Measurements from ENCODE around the gene MMP21. TPM values are rescaled to one million over a fixed set of nuclear protein-coding genes. Genes with fewer than 3 reads are reported as not detected.
A peak's percentile ranks its signal among the peaks of the same experiment; 100 is the strongest.

MMP21 gene
- polyA plus RNA-seq (2013, experiment 1 of 4), result not detected
- polyA plus RNA-seq (2013, experiment 2 of 4), result not detected
- polyA plus RNA-seq (2013, experiment 3 of 4), result not detected
- not detected for polyA plus RNA-seq (2013, experiment 4 of 4)

- Histone ChIP-seq H3K36me3 (ENCODE audit: control insufficient read depth, insufficient read depth, low read length) (no peaks in the 10 kb centered on the region), H3K4me3 (ENCODE audit: insufficient read depth, low read depth, low read length) (no peak within 1 kb of the TSS), H3K27me3 (ENCODE audit: control insufficient read depth, insufficient read depth, low read length, poor library complexity, severe bottlenecking) (no peaks in the 10 kb centered on the region), H3K9me3 (ENCODE audit: control insufficient read depth, low read length) (no peaks in the 10 kb centered on the region), H3K27ac (ENCODE audit: insufficient read depth, low read depth, low read length, poor library complexity, severe bottlenecking) (no peak within 1 kb of the TSS), H3K4me1 (ENCODE audit: control insufficient read depth, insufficient read depth, low read length) (no peaks in the 10 kb centered on the region)
- WGBS, 2 experiments, result 94 to 95% methylated on average over 26 of the region's 26 CpGs
Measured at GRCh38 chr10:125775491-125776106, at the start of gene MMP21. Gene MMP21 (minus strand): TSS chr10:125775821. CDS start chr10:125775821, 0 bp downstream.

DNA sequence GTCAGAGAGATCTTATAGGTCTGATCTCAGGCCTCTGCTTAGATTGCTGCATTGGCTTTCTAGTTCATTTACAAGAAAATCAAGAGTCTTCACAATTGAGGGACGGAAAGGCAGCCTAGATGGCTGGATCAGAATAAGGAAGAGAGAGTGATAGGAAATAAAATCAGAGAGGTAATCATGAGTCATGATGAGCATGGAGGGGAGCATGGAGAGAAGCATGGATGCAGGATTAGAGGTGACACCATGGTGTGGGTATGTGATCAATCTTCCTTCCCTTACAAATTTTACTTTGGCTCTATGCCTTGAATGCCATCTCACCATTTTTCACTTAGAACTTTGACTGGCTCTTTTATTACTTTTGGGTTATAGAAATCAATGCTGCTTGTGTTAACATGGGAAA is 49.1 kb upstream of the MMP21 start:
- Histone ChIP-seq H3K4me1 (ENCODE audit: control insufficient read depth, insufficient read depth, low read length) (peaks cover 11% of the 10 kb centered on the region), H3K9me3 (ENCODE audit: control insufficient read depth, low read length) (no peaks in the 10 kb centered on the region), H3K27me3 (ENCODE audit: control insufficient read depth, insufficient read depth, low read length, poor library complexity, severe bottlenecking) (no peaks in the 10 kb centered on the region), H3K27ac (ENCODE audit: insufficient read depth, low read depth, low read length, poor library complexity, severe bottlenecking) (no peak overlapping the region), H3K4me3 (ENCODE audit: insufficient read depth, low read depth, low read length) (peak overlapping the region; percentile 98), H3K36me3 (ENCODE audit: control insufficient read depth, insufficient read depth, low read length) (peaks cover 25% of the 10 kb centered on the region)
- WGBS, 2 experiments, result 85 to 87% methylated on average over 1 of the region's 1 CpG

GRCh38 chr10:125823663-125824251 is 48.1 kb upstream of the MMP21 start:
- Histone ChIP-seq H3K36me3 (ENCODE audit: control insufficient read depth, insufficient read depth, low read length) (peaks cover 16% of the 10 kb centered on the region), H3K4me3 (ENCODE audit: insufficient read depth, low read depth, low read length) (peak overlapping the region; percentile 98), H3K4me1 (ENCODE audit: control insufficient read depth, insufficient read depth, low read length) (peaks cover 11% of the 10 kb centered on the region), H3K9me3 (ENCODE audit: control insufficient read depth, low read length) (no peaks in the 10 kb centered on the region), H3K27ac (ENCODE audit: insufficient read depth, low read depth, low read length, poor library complexity, severe bottlenecking) (peak overlapping the region; percentile 99), H3K27me3 (ENCODE audit: control insufficient read depth, insufficient read depth, low read length, poor library complexity, severe bottlenecking) (no peaks in the 10 kb centered on the region)
- WGBS, 2 experiments, result 0 to 1% methylated on average over 20 of the region's 20 CpGs

DNA sequence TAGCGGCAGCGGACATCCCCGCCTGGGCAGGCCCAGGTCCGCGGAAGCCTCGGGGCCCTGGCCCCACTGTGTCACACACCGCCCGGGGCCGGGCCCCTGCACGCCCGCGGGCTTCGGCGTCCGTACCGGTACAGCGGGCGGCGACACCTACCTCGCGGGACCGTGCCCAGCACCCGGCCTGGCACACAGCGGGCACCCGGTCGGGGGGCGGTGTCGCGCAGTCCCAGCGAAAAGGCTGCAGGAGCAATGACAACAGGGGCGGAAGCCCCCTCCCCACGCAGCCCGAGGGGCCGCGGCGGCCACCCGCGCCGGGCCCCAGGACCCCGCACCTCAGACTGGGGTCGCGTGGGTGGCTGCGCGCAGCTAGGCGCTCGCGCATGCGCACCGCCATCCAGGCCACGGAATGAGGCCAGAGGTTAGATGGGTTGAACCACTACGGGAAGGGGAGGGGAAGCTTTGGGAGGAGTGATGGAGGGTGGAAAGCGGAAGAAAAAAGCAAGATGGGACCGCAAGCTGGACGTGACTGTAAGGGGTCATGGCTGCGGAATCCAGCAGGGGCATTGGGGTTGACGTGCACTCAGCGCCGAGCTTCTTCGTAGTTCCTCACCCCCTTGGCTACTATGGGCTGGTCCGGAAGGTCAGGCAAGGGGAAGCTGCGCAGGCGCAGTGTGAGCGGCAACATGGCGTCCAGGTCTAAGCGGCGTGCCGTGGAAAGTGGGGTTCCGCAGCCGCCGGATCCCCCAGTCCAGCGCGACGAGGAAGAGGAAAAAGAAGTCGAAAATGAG is 47.4 kb upstream of the MMP21 start, which contains the start of the genes BCCIP and UROS:
TSS of gene BCCIP (plus strand) at position 669 of the 785 bp plus-strand sequence. CDS start at position 681, 12 bp downstream.
TSS of gene UROS (minus strand) at position 381 of the 785 bp plus-strand sequence. CDS start 6,759 bp downstream, outside the sequence.
- peak within 1 kb of the TSS; percentile 99 for H3K27ac ChIP-seq (ENCODE audit: insufficient read depth, low read depth, low read length, poor library complexity, severe bottlenecking)
- WGBS, 2 experiments, result 0% methylated on average over 74 of the region's 74 CpGs
- no peaks in the 10 kb centered on the region for H3K9me3 ChIP-seq (ENCODE audit: control insufficient read depth, low read length)
- H3K36me3 ChIP-seq (ENCODE audit: control insufficient read depth, insufficient read depth, low read length), result peaks cover 9% of the 10 kb centered on the region
- peak within 1 kb of the TSS; percentile 98 for H3K4me3 ChIP-seq (ENCODE audit: insufficient read depth, low read depth, low read length)
- peaks cover 11% of the 10 kb centered on the region for H3K4me1 ChIP-seq (ENCODE audit: control insufficient read depth, insufficient read depth, low read length)
- H3K27me3 ChIP-seq (ENCODE audit: control insufficient read depth, insufficient read depth, low read length, poor library complexity, severe bottlenecking), result no peaks in the 10 kb centered on the region

- peaks cover 1% of the 10 kb centered on the region for H3K36me3 ChIP-seq (ENCODE audit: control insufficient read depth, insufficient read depth, low read length)
- no peaks in the 10 kb centered on the region for H3K9me3 ChIP-seq (ENCODE audit: control insufficient read depth, low read length)
- 81 to 83% methylated on average over 1 of the region's 1 CpG for WGBS, 2 experiments
- no peak overlapping the region for H3K4me3 ChIP-seq (ENCODE audit: insufficient read depth, low read depth, low read length)
- peaks cover 11% of the 10 kb centered on the region for H3K4me1 ChIP-seq (ENCODE audit: control insufficient read depth, insufficient read depth, low read length)
- no peaks in the 10 kb centered on the region for H3K27me3 ChIP-seq (ENCODE audit: control insufficient read depth, insufficient read depth, low read length, poor library complexity, severe bottlenecking)
- no peak overlapping the region for H3K27ac ChIP-seq (ENCODE audit: insufficient read depth, low read depth, low read length, poor library complexity, severe bottlenecking)
Measured at GRCh38 chr10:125820701-125821100, 45.1 kb upstream of the MMP21 start.

DNA sequence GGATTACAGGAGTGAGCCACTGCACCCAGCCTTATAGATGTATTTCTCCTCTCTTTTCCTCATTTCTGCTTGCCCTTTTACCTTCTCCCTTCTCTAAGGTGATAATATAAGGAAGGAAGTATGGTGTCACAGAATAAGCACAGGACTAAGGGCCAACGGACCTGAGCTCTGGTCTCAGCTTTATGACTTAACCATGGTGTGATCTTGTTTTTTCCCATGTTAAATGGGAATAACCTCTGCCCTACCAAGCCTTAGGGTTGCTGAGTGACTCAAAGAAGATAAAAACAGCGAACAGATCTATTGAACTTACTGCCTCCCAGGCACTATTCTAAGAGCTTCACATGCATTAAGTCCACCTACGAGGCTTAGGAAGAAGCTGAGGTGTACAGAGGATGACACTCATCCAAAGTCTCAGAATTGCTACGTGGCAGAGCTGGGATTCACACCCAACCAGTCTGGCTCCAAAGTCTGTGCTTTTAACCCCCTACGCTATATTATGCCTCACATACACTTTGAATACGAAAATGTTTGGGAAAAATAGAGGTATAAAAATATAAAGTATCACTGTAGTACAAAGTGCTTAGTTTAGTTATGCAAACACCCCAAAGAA is 41.8 kb upstream of the MMP21 start:
- H3K4me1 ChIP-seq (ENCODE audit: control insufficient read depth, insufficient read depth, low read length), result peaks cover 4% of the 10 kb centered on the region
- H3K27me3 ChIP-seq (ENCODE audit: control insufficient read depth, insufficient read depth, low read length, poor library complexity, severe bottlenecking), result no peaks in the 10 kb centered on the region
- no peaks in the 10 kb centered on the region for H3K9me3 ChIP-seq (ENCODE audit: control insufficient read depth, low read length)
- H3K27ac ChIP-seq (ENCODE audit: insufficient read depth, low read depth, low read length, poor library complexity, severe bottlenecking), result no peak overlapping the region
- 93 to 96% methylated on average over 4 to 5 of the region's 6 CpGs for WGBS, 2 experiments
- peaks cover 9% of the 10 kb centered on the region for H3K36me3 ChIP-seq (ENCODE audit: control insufficient read depth, insufficient read depth, low read length)
- H3K4me3 ChIP-seq (ENCODE audit: insufficient read depth, low read depth, low read length), result no peak overlapping the region

- Histone ChIP-seq H3K27me3 (ENCODE audit: control insufficient read depth, insufficient read depth, low read length, poor library complexity, severe bottlenecking) (no peaks in the 10 kb centered on the region), H3K9me3 (ENCODE audit: control insufficient read depth, low read length) (no peaks in the 10 kb centered on the region), H3K36me3 (ENCODE audit: control insufficient read depth, insufficient read depth, low read length) (peaks cover 9% of the 10 kb centered on the region), H3K4me3 (ENCODE audit: insufficient read depth, low read depth, low read length) (no peak overlapping the region), H3K4me1 (ENCODE audit: control insufficient read depth, insufficient read depth, low read length) (no peaks in the 10 kb centered on the region), H3K27ac (ENCODE audit: insufficient read depth, low read depth, low read length, poor library complexity, severe bottlenecking) (no peak overlapping the region)
- WGBS, 2 experiments, result 95 to 98% methylated on average over 4 of the region's 4 CpGs
Measured at GRCh38 chr10:125816548-125816947, 40.9 kb upstream of the MMP21 start.

DNA sequence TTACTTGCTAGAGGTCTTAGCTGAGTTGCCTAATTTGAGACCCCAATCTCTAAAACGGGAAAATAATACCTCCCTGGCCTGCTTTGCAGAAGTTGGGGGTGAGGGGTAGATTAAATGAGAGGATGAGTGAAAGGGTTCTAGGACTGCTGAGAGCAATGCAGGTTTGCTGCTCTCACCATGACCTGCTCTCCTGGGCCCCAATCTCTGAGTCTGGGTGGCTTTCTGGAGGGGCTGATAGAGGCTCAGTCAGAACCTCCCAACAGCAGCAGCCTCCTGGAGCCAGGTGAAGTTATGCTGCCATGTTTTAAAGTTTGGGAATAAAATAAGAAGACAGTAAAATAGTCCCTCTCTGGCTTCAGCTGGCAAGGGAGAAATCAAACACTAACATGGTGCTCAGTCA is 40.1 kb upstream of the MMP21 start:
- no peak overlapping the region for H3K4me3 ChIP-seq (ENCODE audit: insufficient read depth, low read depth, low read length)
- H3K27ac ChIP-seq (ENCODE audit: insufficient read depth, low read depth, low read length, poor library complexity, severe bottlenecking), result no peak overlapping the region
- H3K36me3 ChIP-seq (ENCODE audit: control insufficient read depth, insufficient read depth, low read length), result peaks cover 9% of the 10 kb centered on the region
- H3K9me3 ChIP-seq (ENCODE audit: control insufficient read depth, low read length), result no peaks in the 10 kb centered on the region
- no peaks in the 10 kb centered on the region for H3K27me3 ChIP-seq (ENCODE audit: control insufficient read depth, insufficient read depth, low read length, poor library complexity, severe bottlenecking)
- 6% methylated on average over 1 of the region's 1 CpG; no CpG with 5 or more reads in 1 of the 2 experiments for WGBS, 2 experiments
- H3K4me1 ChIP-seq (ENCODE audit: control insufficient read depth, insufficient read depth, low read length), result peaks cover 3% of the 10 kb centered on the region

DNA sequence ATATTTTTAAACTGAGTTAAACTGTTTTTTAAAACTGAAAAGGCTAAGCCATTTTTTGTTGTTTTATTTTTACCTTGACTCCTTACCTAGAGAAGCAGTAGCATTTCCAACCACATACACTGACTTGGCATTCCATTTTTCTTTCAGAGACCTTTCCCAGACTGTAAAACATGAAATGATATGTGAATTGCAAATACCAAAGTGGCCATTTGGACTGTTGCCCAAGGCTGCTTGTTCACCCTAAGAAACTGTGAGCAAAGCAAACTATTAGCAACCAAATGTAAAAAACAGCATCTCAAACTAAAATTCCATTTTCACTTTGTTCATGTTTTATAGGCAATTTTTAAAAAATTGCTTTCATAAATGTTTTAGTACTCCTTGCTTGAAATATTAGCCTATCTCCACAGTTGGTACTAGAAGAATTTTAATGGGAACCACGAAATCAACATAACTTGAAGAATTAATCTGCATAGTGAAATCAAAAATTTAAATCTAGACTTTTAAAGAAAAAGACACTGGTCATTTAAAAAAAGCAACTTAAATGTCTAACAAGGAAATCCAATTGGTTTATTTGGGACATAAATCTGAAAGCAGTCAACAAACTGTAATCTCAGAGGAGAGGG is 36.6 kb upstream of the MMP21 start:
- Histone ChIP-seq H3K27ac (ENCODE audit: insufficient read depth, low read depth, low read length, poor library complexity, severe bottlenecking) (no peak overlapping the region), H3K36me3 (ENCODE audit: control insufficient read depth, insufficient read depth, low read length) (peaks cover 20% of the 10 kb centered on the region), H3K4me3 (ENCODE audit: insufficient read depth, low read depth, low read length) (no peak overlapping the region), H3K4me1 (ENCODE audit: control insufficient read depth, insufficient read depth, low read length) (peaks cover 7% of the 10 kb centered on the region), H3K9me3 (ENCODE audit: control insufficient read depth, low read length) (no peaks in the 10 kb centered on the region), H3K27me3 (ENCODE audit: control insufficient read depth, insufficient read depth, low read length, poor library complexity, severe bottlenecking) (no peaks in the 10 kb centered on the region)
- WGBS, 2 experiments, result 100% methylated on average over 1 of the region's 1 CpG; no CpG with 5 or more reads in 1 of the 2 experiments

Measured in ectodermal cell (in vitro differentiated cells).